A549 (cell line): ENCODE measurements around the gene MRPS18B. TPM values are rescaled to one million over a fixed set of nuclear protein-coding genes. Genes with fewer than 3 reads are reported as not detected.

Experiments
- ATAC-seq, 2 experiments: fragments of 200-7000 bp in 1 of 2; fragments of >200 bp in 1 of 2; cut with Nextera tagmentation in 1 of 2; cut with Tn5 transposase in 1 of 2; 3 replicates each; pipeline versions ENCODE4 v1.8.0 to v1.9.1; 2018 to 2020; ENCODE audit warnings: mild to moderate bottlenecking in 1 of 2, moderate library complexity in 1 of 2
- CTCF ChIA-PET: fragments of 300-600 bp; sonication (Branson Sonifier 250); formaldehyde crosslinking; extraction: SDS; loops from one replicate; lab custom pipeline; 2021; ENCODE audit warnings: antibody characterized with exemption, inconsistent platforms; lab: Yijun Ruan, JAX
- POLR2A ChIA-PET: fragments of 350-600 bp; formaldehyde crosslinking; extraction: SDS; loops from one replicate; lab custom pipeline; 2021; ENCODE audit warnings: antibody characterized with exemption, inconsistent platforms; lab: Yijun Ruan, JAX
- DNase-seq, 2 experiments: peaks; one replicate each; pipeline versions ENCODE4 v3.0.0 to v3.0.0-alpha.2; 2011 to 2016; ENCODE audit warnings: low read depth in 1 of 2, low spot score in 1 of 2
- FAIRE-seq: peaks from 2 replicates; lab custom pipeline; 2011; peaks lifted over from hg19 to GRCh38; lab: Jason Lieb, UNC
- H3K27ac ChIP-seq, 2 experiments: fragments of >200 bp; sonication (Bioruptor Twin); formaldehyde crosslinking; 3 replicates each; pipeline ENCODE4 v1.5.1; 2016 to 2017
- H3K4me1 ChIP-seq: fragments of >200 bp; sonication (Bioruptor Twin); formaldehyde crosslinking; 3 replicates; pipeline ENCODE4 v1.6.1; 2016
- H3K4me2 ChIP-seq: fragments of >200 bp; sonication (Bioruptor Twin); formaldehyde crosslinking; 3 replicates; pipeline ENCODE4 v1.6.1; 2016
- H3K4me3 ChIP-seq: fragments of >200 bp; sonication (Bioruptor Twin); formaldehyde crosslinking; 3 replicates; pipeline ENCODE4 v1.5.1; 2016
- H3K9me3 ChIP-seq: fragments of >200 bp; sonication (Bioruptor Twin); formaldehyde crosslinking; 3 replicates; pipeline ENCODE4 v1.6.1; 2016
- BHLHE40 ChIP-seq: IDR thresholded peaks from 2 replicates; pipeline ENCODE4 v1.6.1; 2012; ENCODE audit warnings: low read depth, low read length, inconsistent platforms
- CBX2 ChIP-seq: fragments of 200-600 bp; sonication (generic); IDR thresholded peaks from 2 replicates; pipeline ENCODE4 v1.6.1; 2016; ENCODE audit warnings: low read depth, mild to moderate bottlenecking, borderline replicate concordance
- CEBPB ChIP-seq, 2 experiments: fragments of >200 bp in 1 of 2; sonication (Bioruptor Twin) in 1 of 2; formaldehyde crosslinking in 1 of 2; IDR thresholded peaks; 2 replicates each; pipeline ENCODE4 v1.6.1; 2012 to 2016
- CHD2 ChIP-seq: fragments of 150-350 bp; IDR thresholded peaks from 2 replicates; pipeline ENCODE4 v1.6.1; 2014; ENCODE audit warnings: low read length; ENCODE audit not compliant: partially characterized antibody
- EHF ChIP-seq: fragments of 250-450 bp; sonication (Bioruptor Pico); IDR thresholded peaks from 2 replicates; pipeline ENCODE4 v1.5.0; 2020; ENCODE audit warnings: mild to moderate bottlenecking
- FOSL2 ChIP-seq, 2 experiments: fragments of 450-650 bp in 1 of 2; fragments of >200 bp in 1 of 2; sonication (Bioruptor Twin) in 1 of 2; formaldehyde crosslinking; IDR thresholded peaks; 2 replicates each; pipeline versions ENCODE4 v1.5.0 to v1.6.1; 2016 to 2020; ENCODE audit warnings: mild to moderate bottlenecking in 1 of 2, moderate library complexity in 1 of 2
- FOXS1 ChIP-seq: fragments of 250-450 bp; sonication (Bioruptor Pico); IDR thresholded peaks from 2 replicates; pipeline ENCODE4 v1.5.0; 2020; ENCODE audit warnings: mild to moderate bottlenecking, moderate library complexity
- HDAC2 ChIP-seq: fragments of 200-600 bp; sonication (generic); IDR thresholded peaks from 2 replicates; pipeline ENCODE4 v1.6.1; 2016
- HEYL ChIP-seq: fragments of 250-450 bp; sonication (Bioruptor Pico); IDR thresholded peaks from 2 replicates; pipeline ENCODE4 v1.8.0; 2021; ENCODE audit warnings: mild to moderate bottlenecking, moderate library complexity
- HOXB5 ChIP-seq: fragments of 250-450 bp; sonication (Bioruptor Pico); IDR thresholded peaks from 2 replicates; pipeline ENCODE4 v1.5.0; 2020; ENCODE audit warnings: mild to moderate bottlenecking, moderate library complexity
- JUNB ChIP-seq: fragments of >200 bp; sonication (Bioruptor Twin); formaldehyde crosslinking; IDR thresholded peaks from 2 replicates; pipeline ENCODE4 v1.6.1; 2016
- KDM1A ChIP-seq: fragments of 200-600 bp; sonication (generic); IDR thresholded peaks from 2 replicates; pipeline ENCODE4 v1.6.1; 2016; ENCODE audit warnings: low read depth, mild to moderate bottlenecking
- NPAS2 ChIP-seq: fragments of 250-450 bp; sonication (Bioruptor Pico); IDR thresholded peaks from 2 replicates; pipeline ENCODE4 v1.8.0; 2022; ENCODE audit warnings: mild to moderate bottlenecking, moderate library complexity, borderline replicate concordance
- PBX3 ChIP-seq: IDR thresholded peaks from 2 replicates; pipeline ENCODE4 v1.6.1; 2012
- POLR2A ChIP-seq: IDR thresholded peaks from 2 replicates; pipeline ENCODE4 v1.6.1; 2012; ENCODE audit warnings: mild to moderate bottlenecking, low read length
- RAD21 ChIP-seq, 2 experiments: fragments of >200 bp in 1 of 2; sonication (Bioruptor Twin) in 1 of 2; formaldehyde crosslinking in 1 of 2; IDR thresholded peaks in 1 of 2; conservative IDR thresholded peaks in 1 of 2; 2 replicates in 1 of 2; 3 replicates in 1 of 2; pipeline ENCODE4 v1.6.1; 2012 to 2018; ENCODE audit warnings: inconsistent platforms in 1 of 2
- RCOR1 ChIP-seq: fragments of 150-350 bp; IDR thresholded peaks from 2 replicates; pipeline ENCODE4 v1.6.1; 2014; ENCODE audit warnings: antibody characterized with exemption, low read length, low read depth
- REST ChIP-seq: fragments of 200-600 bp; sonication (generic); IDR thresholded peaks from 2 replicates; pipeline ENCODE4 v1.6.1; 2016; ENCODE audit warnings: antibody characterized with exemption, mild to moderate bottlenecking, moderate library complexity
- TP53 ChIP-seq: fragments of 250-450 bp; sonication (Bioruptor Pico); IDR thresholded peaks from 2 replicates; pipeline ENCODE4 v1.5.0; 2021; ENCODE audit warnings: mild to moderate bottlenecking, moderate library complexity
- ZC3H11A ChIP-seq: fragments of 450-650 bp; IDR thresholded peaks from 2 replicates; pipeline ENCODE4 v1.6.1; 2014; ENCODE audit warnings: antibody characterized with exemption, mild to moderate bottlenecking
- WGBS: methylation state at CpG from one replicate; pipeline ENCODE4 v1.1.6; 2017; ENCODE audit errors: missing lambda C conversion rate; 5-methylcytosine and 5-hydroxymethylcytosine counted together
- polyA plus RNA-seq, 4 experiments: library from polyadenylated mRNA; depleted of rRNA in 3 of 4; stranded (reverse); fragments of >200 nt; fragmentation: RNase III in 1 of 4; extraction: RNeasy Plus Mini Kit Qiagen cat#74134 plus additional on column Dnase treatment in 1 of 4; gene quantifications; 2 replicates in 3 of 4; 3 replicates in 1 of 4; pipeline ENCODE4 v1.2.3, GENCODE V29; 2011 to 2017

MRPS18B gene
- polyA plus RNA-seq, 2 of the 4 experiments (the other 2 are of a cell fraction), result 85.3 to 91.1 TPM

GRCh38 chr6:30644769-30645168 is 27.1 kb downstream of the MRPS18B start:
- Histone ChIP-seq H3K9me3 (no peaks in the 10 kb centered on the region), H3K27ac (no peak overlapping the region), H3K4me1 (peaks cover 9% of the 10 kb centered on the region), H3K4me2 (no peak overlapping the region), H3K4me3 (no peak overlapping the region)
- POLR2A ChIA-PET, result interaction anchor here (0.7 kb wide), 2 partner anchors 8 to 27 kb away, joined by 3 to 6 read pairs; no protein-coding TSS in a partner anchor
- DNase-seq (no peak), FAIRE-seq (no peak), ATAC-seq (no peak)
- TF ChIP-seq PBX3, result no peak
- TF ChIP-seq NPAS2 (CRISPR knock-in tag), result no peak
- TF ChIP-seq POLR2A, result no peak
- TF ChIP-seq FOXS1 (CRISPR knock-in tag), result no peak
- TF ChIP-seq CHD2, result no peak
- TF ChIP-seq TP53 (CRISPR knock-in tag), result no peak
- 79% methylated on average over 5 of the region's 5 CpGs for WGBS
- CTCF ChIA-PET, result interaction anchor here (1.1 to 1.5 kb wide), 3 partner anchors 18 to 298 kb away, joined by 3 to 6 read pairs (median 4); partner anchors contain the start of genes ATAT1 and DHX16

GRCh38 chr6:30645989-30646388 is 28.3 kb downstream of the MRPS18B start:
- no peak overlapping the region for H3K27ac ChIP-seq
- FAIRE-seq, result no peak
- H3K9me3 ChIP-seq, result no peaks in the 10 kb centered on the region
- ChIA-PET CTCF (interaction anchor here (1.5 kb wide), 1 partner anchor 20 kb away, joined by 4 read pairs; the partner anchor contains the start of gene ATAT1), POLR2A (no interaction called here)
- peak overlapping the region; percentile 71; the same call in 1 of the 3 replicates for H3K4me2 ChIP-seq
- ATAC-seq, result no peak
- DNase-seq, result no peak
- no peak overlapping the region for H3K4me3 ChIP-seq
- peaks cover 9% of the 10 kb centered on the region for H3K4me1 ChIP-seq
- no peak for TF ChIP-seq RAD21 (conservative IDR thresholded peaks at IDR 0.05 in 1 of 2, IDR thresholded peaks at IDR 0.05 in 1 of 2)
- TF ChIP-seq EHF, result no peak
- no peak for TF ChIP-seq ZC3H11A
- no peak for TF ChIP-seq JUNB
- WGBS, result 90% methylated on average over 1 of the region's 1 CpG

GRCh38 chr6:30646450-30647241 is 29.0 kb downstream of the MRPS18B start, which contains the start of gene C6orf136:
Gene C6orf136 (plus strand): TSS chr6:30647133. CDS start chr6:30647232, 99 bp downstream.
- no peak for TF ChIP-seq NPAS2 (CRISPR knock-in tag)
- no peak for TF ChIP-seq CBX2
- no peak for TF ChIP-seq REST
- no peak for TF ChIP-seq HEYL (CRISPR knock-in tag)
- no peak for TF ChIP-seq KDM1A
- no peak for TF ChIP-seq BHLHE40
- TF ChIP-seq HOXB5, result no peak
- no peak for TF ChIP-seq FOSL2 (IDR thresholded peaks at IDR 0.05)
- TF ChIP-seq FOSL2 (CRISPR knock-in tag; IDR thresholded peaks at IDR 0.05), result no peak
- TF ChIP-seq CEBPB (IDR thresholded peaks at IDR 0.05), result no peak
- no peak for TF ChIP-seq HDAC2
- no peak for TF ChIP-seq RCOR1
- ATAC-seq, result peak; percentile 86 to 89
- CTCF ChIA-PET, result interaction anchor here (0.6 kb wide), 1 partner anchor 11 kb away, joined by 3 read pairs; no protein-coding TSS in a partner anchor

More at GRCh38 chr6:30646450-30647241, 29.0 kb downstream of the MRPS18B start, which contains the start of gene C6orf136:
- peak within 1 kb of the TSS; percentile 88 to 97 for H3K27ac ChIP-seq
- H3K4me3 ChIP-seq, result peak within 1 kb of the TSS; percentile 72
- DNase-seq (peak; percentile 85 to 93), FAIRE-seq (no peak)
- WGBS, result 31% methylated on average over 18 of the region's 37 CpGs
- peak within 1 kb of the TSS; percentile 71 for H3K4me2 ChIP-seq
- H3K4me1 ChIP-seq, result peaks cover 9% of the 10 kb centered on the region
- POLR2A ChIA-PET, result interaction anchor here (1.0 kb wide), 1 partner anchor 29 kb away, joined by 4 read pairs; the partner anchor contains the start of genes MRPS18B and PPP1R10
- no peaks in the 10 kb centered on the region for H3K9me3 ChIP-seq
